ENCODE measurements around the gene NMNAT1.
"Not testable (repeated sequence)": the region's sequence is repeated elsewhere in the genome, so short reads cannot be mapped to it uniquely, and the experiment has no call there.

The NMNAT1 gene

DNA sequence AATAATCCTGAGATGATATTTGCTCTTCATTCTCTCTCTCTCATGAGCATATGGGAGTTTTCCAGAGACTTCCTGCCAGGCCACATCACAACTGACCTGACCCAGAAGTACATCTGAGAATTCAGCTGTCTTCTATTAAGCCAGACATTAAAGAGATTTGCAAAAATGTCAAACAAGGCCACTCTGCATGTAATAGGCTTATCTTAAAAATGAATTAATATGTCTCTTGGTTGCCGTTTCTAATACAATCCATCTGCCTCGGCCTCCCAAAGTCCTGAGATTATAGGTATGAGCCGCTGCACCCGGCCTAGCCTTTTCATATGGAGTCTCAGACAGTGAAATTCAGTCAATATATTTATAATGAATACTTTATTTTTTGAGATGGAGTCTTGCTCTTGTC lies 78.7 kb downstream of the NMNAT1 start:
- DNase-seq, result not testable (repeated sequence)

DNA sequence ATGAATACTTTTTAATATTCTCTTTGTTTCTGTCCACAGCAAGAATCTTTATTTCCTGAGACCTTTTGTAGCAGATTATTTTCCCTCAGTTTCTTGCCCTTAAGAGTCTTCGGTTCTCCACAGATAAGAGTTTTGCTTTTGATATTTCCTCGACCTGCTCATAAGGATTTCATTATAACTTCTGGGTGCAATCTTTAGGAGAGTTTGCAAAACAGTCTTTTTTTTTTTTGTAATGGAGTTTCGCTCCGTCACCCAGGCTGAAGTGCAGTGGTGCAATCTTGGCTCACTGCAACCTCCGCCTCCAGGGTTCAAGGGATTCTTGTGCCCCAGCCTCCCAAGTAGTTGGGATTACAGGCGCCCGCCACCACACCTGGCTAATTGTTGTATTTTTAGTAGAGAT lies 79.4 kb downstream of the NMNAT1 start:
- DNase-seq, result no peak

DNA sequence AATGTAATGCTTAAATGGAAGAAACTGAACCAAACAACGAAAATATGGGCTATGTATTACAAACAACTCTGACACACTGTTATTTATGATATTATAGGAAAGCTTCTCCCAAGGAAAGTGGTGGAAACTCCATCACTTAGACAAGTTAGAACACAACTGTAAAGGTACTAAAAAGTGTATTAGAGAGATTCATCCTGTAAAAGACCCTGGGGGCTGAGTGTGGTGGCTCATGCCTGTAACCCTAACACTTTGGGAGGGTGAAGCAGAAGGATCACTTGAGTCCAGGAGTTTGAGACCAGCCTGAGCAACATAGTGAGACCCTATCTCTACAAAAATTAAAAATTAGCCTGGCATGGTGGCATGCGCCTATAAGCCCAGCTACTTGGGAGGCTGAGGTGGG lies 82.1 kb downstream of the NMNAT1 start:
- DNase-seq, result no peak

DNA sequence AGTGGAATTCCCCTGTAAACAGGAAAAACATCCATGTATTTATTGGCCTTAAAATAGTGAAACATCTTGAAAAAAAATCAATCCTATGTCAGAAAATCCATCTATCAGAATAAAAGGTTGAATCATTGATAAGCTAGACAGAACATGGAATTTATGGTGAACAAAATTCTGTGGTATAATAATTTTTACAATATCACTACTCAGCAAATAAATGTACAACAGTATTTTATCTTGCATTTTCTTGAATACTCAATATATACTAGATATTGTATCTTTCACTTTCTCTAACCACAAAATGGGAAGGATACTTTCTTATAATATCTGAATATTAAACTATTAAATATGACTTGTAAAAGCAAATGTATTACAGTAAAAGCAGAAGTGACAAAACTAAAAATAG lies 83.8 kb downstream of the NMNAT1 start:
- DNase-seq, result no peak

DNA sequence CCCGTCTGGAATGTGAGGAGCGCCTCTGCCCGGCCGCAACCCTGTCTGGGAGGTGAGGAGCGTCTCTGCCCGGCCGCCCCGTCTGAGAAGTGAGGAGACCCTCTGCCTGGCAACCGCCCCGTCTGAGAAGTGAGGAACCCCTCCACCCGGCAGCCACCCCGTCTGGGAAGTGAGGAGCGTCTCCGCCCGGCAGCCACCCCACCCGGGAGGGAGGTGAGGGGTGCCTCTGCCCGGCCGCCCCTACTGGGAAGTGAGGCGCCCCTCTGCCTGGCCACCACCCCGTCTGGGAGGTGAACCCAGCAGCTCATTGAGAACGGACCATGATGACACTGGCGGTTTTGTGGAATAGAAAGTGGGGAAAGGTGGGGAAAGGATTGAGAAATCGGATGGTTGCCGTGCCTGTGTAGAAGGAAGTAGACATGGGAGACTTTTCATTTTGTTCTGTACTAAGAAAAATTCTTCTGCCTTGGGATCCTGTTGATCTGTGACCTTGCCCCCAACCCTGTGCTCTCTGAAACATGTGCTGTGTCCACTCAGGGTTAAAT lies 85.8 kb downstream of the NMNAT1 start:
- not testable (repeated sequence) for DNase-seq

DNA sequence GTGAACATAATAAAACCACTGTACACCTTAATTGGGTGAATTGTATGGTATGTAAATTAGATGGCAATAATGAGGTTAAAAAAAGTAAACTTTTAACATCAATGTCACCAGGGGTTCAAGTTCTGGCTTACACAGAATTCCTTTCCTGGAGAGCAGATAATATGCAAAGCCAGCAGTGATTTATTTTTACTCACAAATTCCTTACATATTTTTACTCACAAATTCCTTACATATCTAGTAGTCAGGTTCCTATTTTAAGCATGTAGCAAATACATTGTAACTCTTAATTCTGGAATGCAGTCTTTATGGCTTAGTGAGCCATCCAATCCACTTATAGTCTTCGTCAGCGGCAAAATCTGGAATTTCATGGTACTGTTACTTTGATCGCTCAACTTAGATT lies 88.2 kb downstream of the NMNAT1 start:
- no peak for DNase-seq

DNA sequence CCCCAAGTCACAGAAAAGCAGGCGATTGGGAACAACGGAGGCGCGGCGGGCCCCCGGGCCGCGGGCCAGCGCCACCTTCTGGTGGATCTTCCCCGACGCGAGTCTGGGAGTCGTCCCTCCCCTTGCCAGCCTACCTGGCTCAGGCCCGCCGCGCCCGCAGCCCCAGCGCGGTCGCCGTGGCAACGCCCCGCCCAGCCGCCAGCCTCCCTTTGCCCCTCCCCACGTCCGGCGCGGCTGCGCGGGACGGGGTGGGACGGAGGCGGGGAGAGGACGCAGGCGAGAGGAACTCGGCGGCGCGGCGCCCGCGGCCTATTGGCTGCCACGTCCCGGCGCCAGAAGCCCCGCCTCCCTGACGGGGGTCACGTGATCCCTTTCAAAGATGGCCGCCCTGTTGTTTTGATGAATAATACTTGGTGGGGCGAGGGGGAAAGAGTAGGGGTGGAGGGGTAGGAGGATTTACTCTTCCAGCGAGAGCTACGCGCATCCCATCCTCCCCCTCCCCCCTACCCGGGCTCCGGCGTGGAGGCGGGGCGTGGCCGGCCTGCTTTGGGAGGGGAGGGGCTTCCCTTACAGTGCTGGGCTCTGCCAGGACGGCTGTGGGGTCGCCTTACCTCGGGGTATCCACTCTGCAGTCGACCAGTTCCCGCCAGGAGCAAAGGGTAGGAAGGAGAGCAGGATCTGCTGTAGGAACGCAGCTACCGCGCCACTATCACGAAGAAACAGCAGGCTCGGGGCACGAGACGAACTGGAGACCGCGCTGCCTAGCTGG lies 89.5 kb downstream of the NMNAT1 start, which contains the start of gene UBE4B:
UBE4B (plus strand) TSS at position 369 of the 769 bp plus-strand sequence. CDS start 713 bp downstream, outside the sequence.
- DNase-seq, result peak; percentile 96 to 97

DNA sequence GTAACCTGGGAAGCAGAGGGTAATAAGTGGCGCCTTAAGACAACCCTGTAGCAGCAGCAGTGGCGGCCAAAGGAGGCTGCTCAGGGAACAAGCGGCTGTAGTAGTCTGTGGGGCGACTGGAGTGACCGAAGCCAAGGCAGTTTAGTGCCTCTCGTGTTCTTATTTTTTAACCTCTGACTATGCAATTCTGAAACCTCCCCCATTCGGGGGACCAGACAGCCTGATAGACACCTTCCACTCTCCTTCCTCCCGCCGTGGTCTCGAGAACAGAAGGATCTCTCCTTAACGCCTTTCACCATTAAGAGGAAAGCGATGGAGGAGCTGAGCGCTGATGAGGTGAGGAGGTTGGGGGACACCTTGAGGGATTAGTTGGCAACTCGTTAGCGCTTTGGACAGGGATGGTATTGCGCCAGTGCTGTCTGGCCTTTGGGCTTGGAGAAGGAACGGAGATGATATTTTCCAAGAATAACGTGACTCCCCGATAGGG lies 90.1 kb downstream of the NMNAT1 start:
- peak; percentile 32 to 41 for DNase-seq

Data from SHP77 (cell line).